ENCODE measurements around the gene FAN1.

DNA sequence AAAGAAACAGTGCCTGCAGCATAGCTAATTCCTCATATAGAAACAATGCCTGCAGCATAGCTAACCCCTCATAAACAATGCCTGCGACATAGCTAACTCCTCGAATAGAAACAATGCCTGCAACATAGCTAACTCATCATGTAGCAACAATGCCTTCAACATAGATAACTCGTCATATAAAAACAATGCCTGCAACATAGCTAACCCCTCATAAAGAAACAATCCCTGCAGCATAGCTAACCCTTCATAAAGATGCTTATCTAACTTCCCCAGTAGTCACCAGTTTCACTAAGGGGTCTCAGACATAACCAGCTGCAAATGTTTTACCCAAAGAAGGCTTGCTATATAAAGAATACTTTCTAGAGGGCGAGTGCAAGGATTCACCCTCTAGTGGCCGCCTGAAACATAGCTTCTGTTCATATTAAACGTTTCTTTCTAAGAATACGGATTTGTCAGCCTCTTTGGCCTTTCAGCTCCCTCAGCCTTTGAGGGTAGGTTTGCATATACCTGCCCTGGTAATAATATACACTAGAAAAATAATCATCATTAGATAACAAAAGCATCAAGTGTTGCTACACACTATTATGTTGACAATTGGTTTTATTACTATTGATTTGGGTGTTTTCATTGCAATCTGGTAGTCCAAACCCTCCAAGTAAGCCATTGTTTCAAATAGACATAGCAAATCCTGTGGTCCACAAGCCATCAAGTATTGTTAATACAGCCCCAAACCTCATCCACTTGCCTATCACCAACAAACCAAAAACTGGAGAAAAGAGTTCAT, 44.4 kb upstream of the FAN1 start:
- TF ChIP-seq, protein P1, sequence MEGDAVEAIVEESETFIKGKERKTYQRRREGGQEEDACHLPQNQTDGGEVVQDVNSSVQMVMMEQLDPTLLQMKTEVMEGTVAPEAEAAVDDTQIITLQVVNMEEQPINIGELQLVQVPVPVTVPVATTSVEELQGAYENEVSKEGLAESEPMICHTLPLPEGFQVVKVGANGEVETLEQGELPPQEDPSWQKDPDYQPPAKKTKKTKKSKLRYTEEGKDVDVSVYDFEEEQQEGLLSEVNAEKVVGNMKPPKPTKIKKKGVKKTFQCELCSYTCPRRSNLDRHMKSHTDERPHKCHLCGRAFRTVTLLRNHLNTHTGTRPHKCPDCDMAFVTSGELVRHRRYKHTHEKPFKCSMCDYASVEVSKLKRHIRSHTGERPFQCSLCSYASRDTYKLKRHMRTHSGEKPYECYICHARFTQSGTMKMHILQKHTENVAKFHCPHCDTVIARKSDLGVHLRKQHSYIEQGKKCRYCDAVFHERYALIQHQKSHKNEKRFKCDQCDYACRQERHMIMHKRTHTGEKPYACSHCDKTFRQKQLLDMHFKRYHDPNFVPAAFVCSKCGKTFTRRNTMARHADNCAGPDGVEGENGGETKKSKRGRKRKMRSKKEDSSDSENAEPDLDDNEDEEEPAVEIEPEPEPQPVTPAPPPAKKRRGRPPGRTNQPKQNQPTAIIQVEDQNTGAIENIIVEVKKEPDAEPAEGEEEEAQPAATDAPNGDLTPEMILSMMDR (conservative IDR thresholded peaks at IDR 0.05): peak; percentile 82
- no peak for TF ChIP-seq ZFX (IDR thresholded peaks at IDR 0.05)
